AG09319 (cell line): Measurements from ENCODE around the gene CCSER1.
"Not testable (repeated sequence)": the region's sequence is repeated elsewhere in the genome, so short reads cannot be mapped to it uniquely, and the experiment has no call there.

ENCODE experiments used
- DNase-seq: peaks from one replicate; pipeline ENCODE4 v3.0.0-alpha.2; 2010; ENCODE audit warnings: low read depth; ENCODE audit errors: extremely low read depth
- CTCF ChIP-seq: IDR thresholded peaks from 2 replicates; pipeline ENCODE4 v1.5.1; 2011; ENCODE audit warnings: low read depth, mild to moderate bottlenecking, inconsistent platforms, low read length, moderate library complexity

The CCSER1 gene

GRCh38 chr4:90857081-90857820, 730.1 kb downstream of the CCSER1 start:
- no peak for TF ChIP-seq CTCF
- DNase-seq, result no peak

- no peak for TF ChIP-seq CTCF
- DNase-seq, result no peak
Observed at GRCh38 chr4:90875791-90876190, 748.6 kb downstream of the CCSER1 start.

GRCh38 chr4:90876296-90876695, 749.1 kb downstream of the CCSER1 start:
- DNase-seq, result no peak
- no peak for TF ChIP-seq CTCF

GRCh38 chr4:90883519-90883918, 756.3 kb downstream of the CCSER1 start:
- TF ChIP-seq CTCF, result no peak
- no peak for DNase-seq

GRCh38 chr4:90888571-90888970, 761.4 kb downstream of the CCSER1 start:
- no peak for TF ChIP-seq CTCF
- no peak for DNase-seq

GRCh38 chr4:90889171-90889570, 762.0 kb downstream of the CCSER1 start:
- no peak for TF ChIP-seq CTCF

GRCh38 chr4:90903413-90903812, 776.2 kb downstream of the CCSER1 start:
- not testable (repeated sequence) for DNase-seq

More at GRCh38 chr4:90889171-90889570, 762.0 kb downstream of the CCSER1 start:
- DNase-seq, result no peak

- DNase-seq, result no peak
Observed at GRCh38 chr4:90904021-90904420, 776.8 kb downstream of the CCSER1 start.

More at GRCh38 chr4:90904021-90904420, 776.8 kb downstream of the CCSER1 start:
- no peak for TF ChIP-seq CTCF
